ENCODE results near the gene CP.

DNA sequence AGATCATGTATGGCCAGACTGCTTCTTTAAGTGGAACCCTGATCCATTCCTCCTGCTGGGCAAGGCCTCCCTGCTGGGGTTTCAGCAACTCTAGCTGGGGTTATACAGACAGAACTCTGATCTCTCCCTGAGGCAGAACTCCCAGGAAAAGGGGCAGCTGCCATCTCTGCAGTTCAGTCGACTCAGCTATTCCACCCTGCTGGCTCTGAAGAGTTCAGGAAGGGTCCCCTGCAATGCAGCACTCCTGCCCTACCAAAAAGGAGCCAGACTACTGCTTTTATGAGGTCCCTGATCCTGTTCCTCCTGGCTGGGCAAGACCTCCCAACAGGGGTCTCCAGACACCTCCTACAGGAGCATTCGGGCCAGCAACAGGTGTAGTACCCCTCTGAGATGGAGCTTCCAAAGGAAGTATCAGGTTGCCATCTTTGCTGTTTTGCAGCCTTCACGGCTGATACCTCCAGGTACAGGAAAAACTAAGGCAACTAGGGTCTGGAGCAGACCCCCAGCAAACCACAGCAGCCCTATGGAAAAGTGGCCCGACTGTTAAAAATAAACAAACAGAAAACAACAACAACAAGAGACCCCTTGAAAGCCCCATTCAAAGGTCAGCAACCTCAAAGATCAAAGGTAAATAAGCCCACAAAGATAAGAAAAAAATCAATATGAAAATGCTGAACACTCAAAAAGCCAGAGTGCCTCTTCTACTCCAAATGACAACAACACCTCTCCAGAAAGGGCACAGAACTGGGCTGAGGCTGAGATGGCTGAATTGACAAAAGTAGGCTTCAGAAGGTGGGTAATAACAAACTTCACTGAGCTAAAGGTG is 14.2 kb upstream of the CP start:
- TF ChIP-seq, protein P1, sequence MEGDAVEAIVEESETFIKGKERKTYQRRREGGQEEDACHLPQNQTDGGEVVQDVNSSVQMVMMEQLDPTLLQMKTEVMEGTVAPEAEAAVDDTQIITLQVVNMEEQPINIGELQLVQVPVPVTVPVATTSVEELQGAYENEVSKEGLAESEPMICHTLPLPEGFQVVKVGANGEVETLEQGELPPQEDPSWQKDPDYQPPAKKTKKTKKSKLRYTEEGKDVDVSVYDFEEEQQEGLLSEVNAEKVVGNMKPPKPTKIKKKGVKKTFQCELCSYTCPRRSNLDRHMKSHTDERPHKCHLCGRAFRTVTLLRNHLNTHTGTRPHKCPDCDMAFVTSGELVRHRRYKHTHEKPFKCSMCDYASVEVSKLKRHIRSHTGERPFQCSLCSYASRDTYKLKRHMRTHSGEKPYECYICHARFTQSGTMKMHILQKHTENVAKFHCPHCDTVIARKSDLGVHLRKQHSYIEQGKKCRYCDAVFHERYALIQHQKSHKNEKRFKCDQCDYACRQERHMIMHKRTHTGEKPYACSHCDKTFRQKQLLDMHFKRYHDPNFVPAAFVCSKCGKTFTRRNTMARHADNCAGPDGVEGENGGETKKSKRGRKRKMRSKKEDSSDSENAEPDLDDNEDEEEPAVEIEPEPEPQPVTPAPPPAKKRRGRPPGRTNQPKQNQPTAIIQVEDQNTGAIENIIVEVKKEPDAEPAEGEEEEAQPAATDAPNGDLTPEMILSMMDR (IDR thresholded peaks at IDR 0.05; ENCODE audit: insufficient read depth, low read length) = no peak
- TF ChIP-seq, protein P2, sequence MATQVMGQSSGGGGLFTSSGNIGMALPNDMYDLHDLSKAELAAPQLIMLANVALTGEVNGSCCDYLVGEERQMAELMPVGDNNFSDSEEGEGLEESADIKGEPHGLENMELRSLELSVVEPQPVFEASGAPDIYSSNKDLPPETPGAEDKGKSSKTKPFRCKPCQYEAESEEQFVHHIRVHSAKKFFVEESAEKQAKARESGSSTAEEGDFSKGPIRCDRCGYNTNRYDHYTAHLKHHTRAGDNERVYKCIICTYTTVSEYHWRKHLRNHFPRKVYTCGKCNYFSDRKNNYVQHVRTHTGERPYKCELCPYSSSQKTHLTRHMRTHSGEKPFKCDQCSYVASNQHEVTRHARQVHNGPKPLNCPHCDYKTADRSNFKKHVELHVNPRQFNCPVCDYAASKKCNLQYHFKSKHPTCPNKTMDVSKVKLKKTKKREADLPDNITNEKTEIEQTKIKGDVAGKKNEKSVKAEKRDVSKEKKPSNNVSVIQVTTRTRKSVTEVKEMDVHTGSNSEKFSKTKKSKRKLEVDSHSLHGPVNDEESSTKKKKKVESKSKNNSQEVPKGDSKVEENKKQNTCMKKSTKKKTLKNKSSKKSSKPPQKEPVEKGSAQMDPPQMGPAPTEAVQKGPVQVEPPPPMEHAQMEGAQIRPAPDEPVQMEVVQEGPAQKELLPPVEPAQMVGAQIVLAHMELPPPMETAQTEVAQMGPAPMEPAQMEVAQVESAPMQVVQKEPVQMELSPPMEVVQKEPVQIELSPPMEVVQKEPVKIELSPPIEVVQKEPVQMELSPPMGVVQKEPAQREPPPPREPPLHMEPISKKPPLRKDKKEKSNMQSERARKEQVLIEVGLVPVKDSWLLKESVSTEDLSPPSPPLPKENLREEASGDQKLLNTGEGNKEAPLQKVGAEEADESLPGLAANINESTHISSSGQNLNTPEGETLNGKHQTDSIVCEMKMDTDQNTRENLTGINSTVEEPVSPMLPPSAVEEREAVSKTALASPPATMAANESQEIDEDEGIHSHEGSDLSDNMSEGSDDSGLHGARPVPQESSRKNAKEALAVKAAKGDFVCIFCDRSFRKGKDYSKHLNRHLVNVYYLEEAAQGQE (IDR thresholded peaks at IDR 0.05; ENCODE audit: insufficient replicate concordance, low read depth) = no peak
- no peak for TF ChIP-seq GABPA (IDR thresholded peaks at IDR 0.05; ENCODE audit: low read depth)
- no peak for TF ChIP-seq POLR2AphosphoS5 (IDR thresholded peaks at IDR 0.05; ENCODE audit: low read depth)

Measured in HL-60 (cell line).